ENCODE results near the gene PFDN6. TPM values are rescaled to one million over a fixed set of nuclear protein-coding genes. Genes with fewer than 3 reads are reported as not detected.

The PFDN6 gene
- total and polyA plus RNA-seq, 10 of the 15 experiments (the other 5 are each of a cell fraction or from before 2014, with no cell fraction given), result 3.1 to 168 (median 82.6) TPM

- no peak for TF ChIP-seq SP1 (IDR thresholded peaks at IDR 0.05; ENCODE audit: low read depth, low read length)
- peak; percentile 90 for TF ChIP-seq HCFC1 (IDR thresholded peaks at IDR 0.05; ENCODE audit: low read length)
- TF ChIP-seq POLR2A (IDR thresholded peaks at IDR 0.05; ENCODE audit: low read depth, low read length), result peak; percentile 65
- TF ChIP-seq RBBP5 (conservative IDR thresholded peaks at IDR 0.05), result no peak
- TF ChIP-seq YBX1 (IDR thresholded peaks at IDR 0.05), result no peak
- TF ChIP-seq HDGF (IDR thresholded peaks at IDR 0.05), result no peak
- TF ChIP-seq BCLAF1 (IDR thresholded peaks at IDR 0.05), result no peak
- TF ChIP-seq ZNF274 (IDR thresholded peaks at IDR 0.05; ENCODE audit: insufficient read depth, insufficient read length), result no peak
- 0 out of 2 replicates have a peak, but pooled peaks have one; percentile 25 for TF ChIP-seq TBL1XR1 (IDR thresholded peaks at IDR 0.05; ENCODE audit: low read depth, low read length)
- peak; percentile 100 for TF ChIP-seq GABPA (IDR thresholded peaks at IDR 0.05; ENCODE audit: low read depth)
- no peak for TF ChIP-seq BMI1 (IDR thresholded peaks at IDR 0.05; ENCODE audit: borderline replicate concordance)
- no peak for TF ChIP-seq EZH2 (IDR thresholded peaks at IDR 0.05; ENCODE audit: borderline replicate concordance, control insufficient read depth, low read depth, low read length)
- peak; percentile 90 for TF ChIP-seq SIX5 (IDR thresholded peaks at IDR 0.05; ENCODE audit: low read depth, low read length, severe bottlenecking)
- no peak for TF ChIP-seq ZNF24 (IDR thresholded peaks at IDR 0.05)
- TF ChIP-seq RB1 (IDR thresholded peaks at IDR 0.05; ENCODE audit: borderline replicate concordance), result no peak
- TF ChIP-seq ATF2 (IDR thresholded peaks at IDR 0.05; ENCODE audit: low read length), result no peak
- TF ChIP-seq BACH1 (IDR thresholded peaks at IDR 0.05; ENCODE audit: borderline replicate concordance), result no peak; the same call in 1 of the 2 replicates
- TF ChIP-seq CHD4 (IDR thresholded peaks at IDR 0.05), result no peak
- peak; percentile 99 for TF ChIP-seq YY1 (IDR thresholded peaks at IDR 0.05; ENCODE audit: low read depth, low read length)
- TF ChIP-seq TCF3 (IDR thresholded peaks at IDR 0.05; ENCODE audit: borderline replicate concordance, insufficient read depth, low read depth, low read length), result no peak
- TF ChIP-seq STAT1 (conservative IDR thresholded peaks at IDR 0.05), result no peak; the same call in 1 of the 2 replicates
- TF ChIP-seq NR2C1 (IDR thresholded peaks at IDR 0.05), result peak; percentile 99
- TF ChIP-seq RFX5 (IDR thresholded peaks at IDR 0.05; ENCODE audit: low read depth, low read length), result no peak
- no peak for TF ChIP-seq NRF1 (conservative IDR thresholded peaks at IDR 0.05; ENCODE audit: low read depth, low read length)
- TF ChIP-seq SUPT20H (IDR thresholded peaks at IDR 0.05; ENCODE audit: borderline replicate concordance, control insufficient read depth, low read depth, low read length), result no peak
- no peak for TF ChIP-seq EGR1 (IDR thresholded peaks at IDR 0.05; ENCODE audit: borderline replicate concordance in 1 of 2, low read depth in 2 of 2, low read length in 2 of 2)
Measured at GRCh38 chr6:33288921-33289783, at the start of gene PFDN6, which contains the start of gene WDR46 (continued).
